ENCODE results near the gene ZP3. TPM values are rescaled to one million over a fixed set of nuclear protein-coding genes. Genes with fewer than 3 reads are reported as not detected.
"Not testable (repeated sequence)": the region's sequence is repeated elsewhere in the genome, so short reads cannot be mapped to it uniquely, and the experiment has no call there.

The ZP3 gene
- 1 to 10 TPM; 3.3 to 5.9 TPM for total RNA-seq
- long read RNA-seq, transcript ZP3-201 (9 exons, 1,483 nt), result major isoform, 5 of 8 reads
- long read RNA-seq, partial matches to known transcripts, result 0 of 8 reads
- long read RNA-seq, other reads (novel, unspliced or antisense), result 1 of 8 reads

- intact Hi-C loops (cut with DNase I, micrococcal nuclease), result no loop called here
- DNase-seq (no peak), ATAC-seq (no peak)
These were observed at the start of gene ZP3 for GRCh38 chr7:76424413-76425111. TSS of gene ZP3 (plus strand) at chr7:76424950. CDS start at chr7:76424965, 15 bp downstream.

DNA sequence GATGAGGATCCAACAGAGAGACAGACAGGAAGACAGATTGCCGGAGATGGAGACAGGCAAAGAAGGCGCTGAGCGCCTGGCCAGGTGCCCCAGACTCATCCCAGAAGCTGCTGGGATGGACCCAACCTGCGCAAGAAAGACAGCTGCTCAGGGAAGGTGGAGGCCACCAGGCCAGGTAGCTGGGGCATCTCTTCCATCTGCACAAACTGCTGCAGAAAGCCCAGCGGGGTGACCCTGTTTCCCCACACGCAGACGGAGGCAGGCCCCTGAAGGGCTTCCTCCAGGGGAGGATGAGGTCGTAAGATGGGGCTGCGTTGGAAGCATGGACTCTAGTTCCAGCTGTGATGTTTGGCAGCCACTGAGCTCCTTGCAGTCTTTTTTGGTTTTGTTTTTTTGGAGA lies 49.5 kb upstream of the ZP3 start:
- ATAC-seq, result no peak
- DNase-seq, result no peak

GRCh38 chr7:76377186-76377918 lies 47.4 kb upstream of the ZP3 start:
- intact Hi-C loops (cut with DNase I, micrococcal nuclease), result no loop called here
- DNase-seq, result no peak
- no peak for ATAC-seq

More for the DNA sequence above, 49.5 kb upstream of the ZP3 start:
- intact Hi-C loops (cut with DNase I, micrococcal nuclease), result no loop called here

GRCh38 chr7:76380623-76380966 lies 44.2 kb upstream of the ZP3 start:
- no peak for ATAC-seq
- no peak for DNase-seq
- intact Hi-C loops (cut with DNase I, micrococcal nuclease), result no loop called here

- intact Hi-C loops (cut with DNase I, micrococcal nuclease), result no loop called here
- no peak for DNase-seq
- ATAC-seq, result no peak
These were observed 42.9 kb upstream of the ZP3 start for GRCh38 chr7:76381814-76382213.

DNA sequence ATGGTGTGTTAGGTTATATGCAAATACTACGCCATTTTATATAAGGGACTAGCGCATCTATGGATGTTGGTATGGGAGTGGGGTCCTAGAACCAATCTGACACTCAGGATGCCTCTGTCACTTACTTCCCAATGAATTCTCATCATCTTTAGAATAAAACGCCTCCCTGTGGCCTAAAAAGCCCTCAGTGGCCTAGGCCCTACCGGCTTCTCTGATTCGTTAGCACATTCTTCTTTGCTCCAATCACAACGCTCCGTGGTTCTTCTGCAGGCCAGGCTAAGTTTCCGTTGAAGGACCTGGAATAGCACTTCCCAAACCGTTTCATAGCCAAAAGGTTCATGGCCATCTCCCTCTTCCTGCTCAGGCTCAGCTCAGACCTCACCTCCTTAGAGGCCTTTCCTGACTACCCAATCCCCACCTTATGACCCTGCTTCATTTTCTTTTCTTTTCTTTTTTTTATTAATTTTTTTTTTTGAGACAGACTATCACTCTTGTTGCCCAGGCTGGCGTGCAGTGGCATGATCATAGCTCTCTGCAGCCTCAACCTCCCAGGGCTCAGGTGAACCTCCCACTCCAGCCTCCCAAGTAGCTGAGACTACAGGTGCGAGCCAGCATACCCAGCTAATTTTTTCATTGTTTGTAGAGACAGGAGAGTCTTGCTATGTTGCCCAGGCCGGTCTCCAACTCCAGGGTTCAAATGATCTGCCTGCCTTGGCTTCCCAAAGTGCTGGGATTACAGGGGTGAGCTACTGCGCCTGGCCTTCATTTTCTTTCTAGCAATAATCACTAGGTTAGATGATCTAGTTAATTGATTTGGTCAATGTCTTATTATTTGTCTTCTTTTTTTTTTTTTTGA lies 41.4 kb upstream of the ZP3 start:
- intact Hi-C loops (cut with DNase I, micrococcal nuclease), result no loop called here
- DNase-seq (no peak), ATAC-seq (no peak)

- ATAC-seq, result no peak
- DNase-seq, result no peak
- intact Hi-C loops (cut with DNase I, micrococcal nuclease), result no loop called here
These were observed 38.0 kb upstream of the ZP3 start for GRCh38 chr7:76386691-76387260.

DNA sequence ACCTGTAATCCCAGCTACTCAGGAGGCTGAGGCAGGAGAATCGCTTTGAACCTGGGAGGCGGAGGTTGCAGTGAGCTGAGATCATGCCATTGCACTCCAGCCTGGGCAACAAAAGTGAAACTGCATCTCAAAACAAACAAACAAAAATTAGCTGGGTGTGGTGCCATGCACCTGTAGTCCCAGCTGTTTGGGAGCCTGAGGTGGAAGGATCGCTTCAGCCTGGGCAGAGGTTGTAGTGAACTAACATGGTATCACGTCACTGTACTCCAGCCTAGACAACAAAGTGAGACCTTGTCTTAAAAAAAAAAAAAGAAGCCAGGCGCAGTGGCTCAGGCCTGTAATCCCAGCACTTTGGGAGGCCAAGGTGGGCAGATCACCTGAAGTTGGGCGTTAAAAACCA lies 37.0 kb upstream of the ZP3 start:
- peak; percentile 65 for ATAC-seq
- DNase-seq; intact Hi-C loops (cut with DNase I, micrococcal nuclease): not testable (repeated sequence)

DNA sequence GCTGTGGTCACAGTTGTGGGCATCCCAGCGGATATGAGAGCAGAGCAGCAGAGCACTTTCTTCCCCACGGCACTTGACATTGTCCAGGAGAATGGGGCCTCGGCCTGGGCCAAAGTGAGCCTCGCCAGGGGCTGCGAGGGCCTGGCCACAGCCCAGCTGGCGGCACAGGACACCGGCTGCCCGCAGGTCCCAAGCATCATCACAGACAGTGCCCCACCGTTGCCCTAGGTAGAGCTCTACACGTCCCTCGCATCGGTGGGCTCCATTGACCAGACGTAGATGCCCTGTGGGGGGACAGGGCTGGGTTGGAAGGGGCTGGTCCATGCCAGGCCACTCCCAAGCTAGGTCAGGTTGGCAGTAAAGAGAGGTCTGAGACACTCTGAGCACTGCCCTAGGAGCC lies 34.7 kb upstream of the ZP3 start:
- intact Hi-C loops (cut with DNase I, micrococcal nuclease), result no loop called here
- ATAC-seq (no peak), DNase-seq (no peak)

DNA sequence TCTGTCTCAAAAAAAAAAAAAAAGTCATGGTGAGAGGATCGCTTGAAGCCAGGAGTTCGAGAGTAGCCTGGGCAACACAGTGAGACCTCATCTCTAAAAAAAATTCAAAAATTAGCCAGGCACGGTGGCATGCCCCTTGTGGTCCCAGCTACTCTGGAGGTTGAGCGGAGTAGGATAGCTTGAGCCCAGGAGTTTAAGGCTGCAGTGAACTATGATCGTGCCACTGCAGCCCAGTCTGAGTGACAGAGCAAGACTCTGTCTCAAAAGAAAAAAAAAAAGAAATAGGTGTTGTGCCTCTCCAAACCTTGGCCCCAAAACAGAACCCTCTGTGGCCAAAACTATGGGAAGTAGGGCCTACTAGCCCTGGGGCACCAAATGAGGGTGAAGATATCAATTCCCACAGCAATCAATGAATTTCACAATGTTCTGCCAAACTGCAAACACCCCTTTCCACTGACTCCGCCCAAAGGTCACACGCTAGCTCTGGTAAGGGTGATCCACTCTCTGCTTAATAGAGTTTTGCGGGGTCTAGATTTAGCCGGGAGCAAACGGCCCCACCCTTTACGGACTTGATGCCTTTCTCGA lies 32.1 kb upstream of the ZP3 start:
- DNase-seq, result no peak
- peak; percentile 6 for ATAC-seq
- intact Hi-C loops (cut with DNase I, micrococcal nuclease), result no loop called here

- DNase-seq (peak; percentile 97), ATAC-seq (peak; percentile 85)
- intact Hi-C loops (cut with DNase I, micrococcal nuclease), result no loop called here
These were observed 31.4 kb upstream of the ZP3 start for GRCh38 chr7:76393116-76394031.

- intact Hi-C loops (cut with DNase I, micrococcal nuclease), result no loop called here
- DNase-seq (no peak), ATAC-seq (no peak)
These were observed 29.8 kb upstream of the ZP3 start for GRCh38 chr7:76394957-76395356.

GRCh38 chr7:76395605-76395964 lies 29.2 kb upstream of the ZP3 start:
- ATAC-seq; DNase-seq; intact Hi-C loops (cut with DNase I, micrococcal nuclease): not testable (repeated sequence)

DNA sequence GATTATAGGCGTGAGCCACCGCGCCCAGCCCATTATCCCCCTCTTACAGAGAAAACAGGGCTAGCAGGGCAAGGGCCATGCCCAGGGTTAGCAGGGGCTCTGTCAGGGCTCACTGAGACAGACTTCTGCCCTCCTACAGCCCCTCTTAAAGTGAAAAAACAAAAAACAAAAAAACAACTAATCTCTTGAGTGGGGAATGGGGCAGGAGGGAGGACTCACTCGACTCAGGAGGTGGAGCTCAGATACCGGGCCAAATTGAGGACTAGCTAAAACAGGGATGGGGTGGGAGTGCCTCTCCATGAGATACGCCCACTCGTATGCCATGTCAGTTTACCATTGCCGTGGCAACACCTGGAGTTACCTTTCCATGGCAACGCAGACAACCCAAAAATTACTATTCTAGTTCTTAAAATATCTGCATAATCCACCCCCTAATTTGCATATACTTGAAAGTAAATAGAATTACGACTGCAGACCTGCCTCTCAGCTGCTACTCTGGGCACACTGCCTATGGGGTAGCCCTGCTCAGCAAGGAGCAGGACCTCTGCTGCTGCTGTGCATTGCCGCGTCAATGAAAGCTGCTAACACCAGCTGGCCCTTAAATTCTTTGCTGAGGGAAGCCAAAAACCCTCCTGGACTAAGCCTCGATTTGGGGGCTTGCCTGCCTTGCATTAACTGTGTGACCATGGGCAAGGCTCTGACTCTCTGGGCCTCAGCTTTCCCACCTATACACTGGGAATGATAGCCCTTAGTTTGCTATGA lies 28.6 kb upstream of the ZP3 start:
- no peak for ATAC-seq
- intact Hi-C loops (cut with DNase I, micrococcal nuclease), result no loop called here

GRCh38 chr7:76396864-76397263 lies 27.9 kb upstream of the ZP3 start:
- ATAC-seq (no peak), DNase-seq (no peak)
- intact Hi-C loops (cut with DNase I, micrococcal nuclease), result no loop called here

More for the DNA sequence above, 28.6 kb upstream of the ZP3 start:
- DNase-seq, result no peak

DNA sequence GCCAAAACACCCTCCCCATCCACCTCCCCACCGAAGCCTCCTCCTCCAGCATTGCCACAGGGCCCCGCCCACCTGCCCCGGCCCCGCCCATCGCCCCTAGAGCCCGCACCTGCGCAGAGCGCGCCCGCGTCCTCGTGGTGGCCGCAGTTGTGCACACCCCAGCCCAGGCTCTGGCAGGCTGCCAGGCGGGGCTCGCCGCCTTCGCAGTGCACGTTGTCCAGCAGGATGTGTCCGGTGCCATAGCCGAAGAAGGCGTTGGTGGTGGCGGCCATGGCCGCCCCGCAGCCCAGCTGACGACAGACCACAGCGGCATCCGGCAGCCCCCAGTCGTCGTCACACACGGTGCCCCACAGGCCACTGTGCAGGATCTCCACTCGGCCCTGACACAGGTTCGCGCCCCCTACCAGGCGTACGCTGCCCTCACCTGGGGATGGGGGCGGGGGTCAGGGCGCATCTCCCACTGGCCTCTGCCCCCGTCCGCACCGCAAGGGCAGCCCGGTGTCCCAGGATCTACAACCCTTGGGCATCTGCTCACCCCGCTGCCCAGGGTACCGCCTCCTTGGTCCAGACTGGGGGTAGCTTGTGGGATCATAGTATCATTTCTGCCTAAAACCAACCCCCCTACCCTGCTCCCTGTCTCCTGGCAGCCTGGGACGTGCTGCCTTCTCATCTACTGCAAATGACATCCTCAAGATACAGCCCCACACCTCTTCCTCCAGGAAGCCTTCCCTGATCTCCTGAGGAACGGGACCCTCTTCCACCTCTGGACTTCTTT lies 27.2 kb upstream of the ZP3 start:
- ATAC-seq, result peak; percentile 65
- intact Hi-C loops (cut with DNase I, micrococcal nuclease), result no loop called here

More for the DNA sequence above, 27.2 kb upstream of the ZP3 start:
- peak; percentile 85 to 90 for DNase-seq
